ENCODE results near the gene CLCA1. TPM values are rescaled to one million over a fixed set of nuclear protein-coding genes. Genes with fewer than 3 reads are reported as not detected.

The CLCA1 gene
- total RNA-seq, 1 experiment from 2014 or later, result not detected

- Histone ChIP-seq H3K27me3 (replicated peaks; ENCODE audit: insufficient read depth, low read depth, low read length, poor library complexity) (no peaks in the 10 kb centered on the region), H3K9me3 (ENCODE audit: low read depth, low read length, poor library complexity, severe bottlenecking) (no peaks in the 10 kb centered on the region), H3K27ac (ENCODE audit: low read depth, low read length, poor library complexity, severe bottlenecking) (no peak overlapping the region), H3K36me3 (ENCODE audit: insufficient read depth, low read length, poor library complexity, severe bottlenecking) (no peaks in the 10 kb centered on the region), H3K4me1 (ENCODE audit: insufficient read depth, low read length, poor library complexity, severe bottlenecking) (peaks cover 8% of the 10 kb centered on the region), H3K4me3 (ENCODE audit: low read depth, low read length, poor library complexity, severe bottlenecking) (no peak overlapping the region)
- ChIA-PET POLR2A (ENCODE audit: low non-redundant PET) (no interaction called here), CTCF (no interaction called here)
- no peak for DNase-seq (ENCODE audit: low spot score)
- BruUV-seq (replicated peaks), result no TSS peak
- intact Hi-C loops (cut with micrococcal nuclease; ENCODE audit: unreplicated experiment), result no loop called here
- TF ChIP-seq EZH2 (IDR thresholded peaks at IDR 0.05; ENCODE audit: borderline replicate concordance, low read depth, low read length, poor library complexity, severe bottlenecking) (no peak), CTCF (conservative IDR thresholded peaks at IDR 0.05; ENCODE audit: low read depth, low read length) (no peak)
These were observed 20.6 kb downstream of the CLCA1 start for GRCh38 chr1:86489242-86489878.

GRCh38 chr1:86491171-86491950 lies 22.6 kb downstream of the CLCA1 start:
- no peaks in the 10 kb centered on the region for H3K27me3 ChIP-seq (replicated peaks; ENCODE audit: insufficient read depth, low read depth, low read length, poor library complexity)
- no peak overlapping the region for H3K4me3 ChIP-seq (ENCODE audit: low read depth, low read length, poor library complexity, severe bottlenecking)
- H3K9me3 ChIP-seq (ENCODE audit: low read depth, low read length, poor library complexity, severe bottlenecking), result no peaks in the 10 kb centered on the region
- intact Hi-C loops (cut with micrococcal nuclease; ENCODE audit: unreplicated experiment), result no loop called here
- POLR2A ChIA-PET (ENCODE audit: low non-redundant PET), result no interaction called here
- no peak for DNase-seq (ENCODE audit: low spot score)
- CTCF ChIA-PET, result no interaction called here
- no peaks in the 10 kb centered on the region for H3K36me3 ChIP-seq (ENCODE audit: insufficient read depth, low read length, poor library complexity, severe bottlenecking)
- no peak for TF ChIP-seq EZH2 (IDR thresholded peaks at IDR 0.05; ENCODE audit: borderline replicate concordance, low read depth, low read length, poor library complexity, severe bottlenecking)
- TF ChIP-seq CTCF (conservative IDR thresholded peaks at IDR 0.05; ENCODE audit: low read depth, low read length), result no peak
- BruUV-seq (replicated peaks), result no TSS peak
- no peak overlapping the region for H3K27ac ChIP-seq (ENCODE audit: low read depth, low read length, poor library complexity, severe bottlenecking)
- peaks cover 8% of the 10 kb centered on the region for H3K4me1 ChIP-seq (ENCODE audit: insufficient read depth, low read length, poor library complexity, severe bottlenecking)

GRCh38 chr1:86498281-86498680 lies 29.6 kb downstream of the CLCA1 start:
- no TSS peak for BruUV-seq (replicated peaks)
- H3K36me3 ChIP-seq (ENCODE audit: insufficient read depth, low read length, poor library complexity, severe bottlenecking), result no peaks in the 10 kb centered on the region
- CTCF ChIA-PET, result no interaction called here

More at GRCh38 chr1:86498281-86498680, 29.6 kb downstream of the CLCA1 start:
- Histone ChIP-seq H3K27me3 (replicated peaks; ENCODE audit: insufficient read depth, low read depth, low read length, poor library complexity) (no peaks in the 10 kb centered on the region), H3K4me3 (ENCODE audit: low read depth, low read length, poor library complexity, severe bottlenecking) (no peak overlapping the region), H3K9me3 (ENCODE audit: low read depth, low read length, poor library complexity, severe bottlenecking) (no peaks in the 10 kb centered on the region), H3K4me1 (ENCODE audit: insufficient read depth, low read length, poor library complexity, severe bottlenecking) (no peaks in the 10 kb centered on the region), H3K27ac (ENCODE audit: low read depth, low read length, poor library complexity, severe bottlenecking) (no peak overlapping the region)
- TF ChIP-seq CTCF (conservative IDR thresholded peaks at IDR 0.05; ENCODE audit: low read depth, low read length) (no peak), EZH2 (IDR thresholded peaks at IDR 0.05; ENCODE audit: borderline replicate concordance, low read depth, low read length, poor library complexity, severe bottlenecking) (no peak)
- no peak for DNase-seq (ENCODE audit: low spot score)
- POLR2A ChIA-PET (ENCODE audit: low non-redundant PET), result no interaction called here
- intact Hi-C loops (cut with micrococcal nuclease; ENCODE audit: unreplicated experiment), result no loop called here
